Activated CD8-positive, alpha-beta T cell treated with anti-CD3 and anti-CD28 coated beads for 36 hours (primary cell): ENCODE results near the gene TMEM201. TPM values are rescaled to one million over a fixed set of nuclear protein-coding genes. Genes with fewer than 3 reads are reported as not detected.

Experiments used
- ATAC-seq: fragments of 200-7000 bp; cut with Tn5 transposase; one replicate; pipeline ENCODE4 v1.10.0; 2021; ENCODE audit warnings: mild to moderate bottlenecking, moderate library complexity
- CTCF ChIA-PET: fragments of 350-600 bp; sonication (Branson Sonifier 250); formaldehyde crosslinking; loops from one replicate; lab custom pipeline; 2021; ENCODE audit warnings: antibody characterized with exemption; lab: Charles Lee
- POLR2A ChIA-PET: fragments of 350-600 bp; sonication (Branson Sonifier 250); formaldehyde crosslinking; loops from one replicate; lab custom pipeline; 2021; ENCODE audit warnings: antibody characterized with exemption; lab: Charles Lee
- DNase-seq: peaks from one replicate; pipeline ENCODE4 v3.0.0-alpha.2; 2020
- H3K27ac Mint-ChIP-seq: one replicate; pipeline ENCODE4 v1.8.0; 2021; ENCODE audit warnings: mild to moderate bottlenecking, mixed read lengths
- H3K27me3 Mint-ChIP-seq: one replicate; pipeline ENCODE4 v1.8.0; 2021; ENCODE audit warnings: mixed read lengths
- H3K36me3 Mint-ChIP-seq: one replicate; pipeline ENCODE4 v1.8.0; 2021; ENCODE audit warnings: low read depth, mixed read lengths
- H3K4me1 Mint-ChIP-seq: one replicate; pipeline ENCODE4 v1.8.0; 2021; ENCODE audit warnings: low read depth, mixed read lengths
- H3K4me3 Mint-ChIP-seq: one replicate; pipeline ENCODE4 v1.8.0; 2021; ENCODE audit warnings: mild to moderate bottlenecking, moderate library complexity, mixed read lengths
- H3K9me3 Mint-ChIP-seq: one replicate; pipeline ENCODE4 v1.8.0; 2021; ENCODE audit warnings: mixed read lengths
- intact Hi-C: fragments of 100-400 bp; cut with micrococcal nuclease; formaldehyde crosslinking; loops from one replicate; pipeline ENCODE4 v1.10.0; 2022
- total RNA-seq, 2 experiments: library from RNA; stranded (reverse); gene quantifications; one replicate each; pipeline ENCODE4 v1.2.3, GENCODE V29; 2021
- TF ChIP-seq, protein P1 (sequence below): fragments of 200-600 bp; IDR thresholded peaks from one replicate; pipeline ENCODE4 v1.8.0; 2022; ENCODE audit warnings: antibody characterized with exemption, mild to moderate bottlenecking

The TMEM201 gene
- total RNA-seq, 2 experiments from 2014 or later, result 16.2 to 18.1 TPM

- Mint-ChIP-seq H3K4me1 (peaks cover 56% of the 10 kb centered on the region), H3K9me3 (peaks cover 3% of the 10 kb centered on the region), H3K36me3 (peaks cover 96% of the 10 kb centered on the region), H3K4me3 (peak overlapping the region; percentile 98), H3K27ac (peak overlapping the region; percentile 96), H3K27me3 (no peaks in the 10 kb centered on the region)
- no peak for DNase-seq
- ATAC-seq, result no peak
- intact Hi-C loops, result no loop called here
- ChIA-PET CTCF (interaction anchor here (1.1 to 1.8 kb wide), 5 partner anchors 8 to 19 kb away, joined by 3 to 8 read pairs (median 3); no protein-coding TSS in a partner anchor), POLR2A (interaction anchor here (11.2 to 17.1 kb wide), 2 partner anchors 8 to 20 kb away, joined by 120 to 335 read pairs; partner anchors contain the start of gene PIK3CD)
- TF ChIP-seq, protein P1, sequence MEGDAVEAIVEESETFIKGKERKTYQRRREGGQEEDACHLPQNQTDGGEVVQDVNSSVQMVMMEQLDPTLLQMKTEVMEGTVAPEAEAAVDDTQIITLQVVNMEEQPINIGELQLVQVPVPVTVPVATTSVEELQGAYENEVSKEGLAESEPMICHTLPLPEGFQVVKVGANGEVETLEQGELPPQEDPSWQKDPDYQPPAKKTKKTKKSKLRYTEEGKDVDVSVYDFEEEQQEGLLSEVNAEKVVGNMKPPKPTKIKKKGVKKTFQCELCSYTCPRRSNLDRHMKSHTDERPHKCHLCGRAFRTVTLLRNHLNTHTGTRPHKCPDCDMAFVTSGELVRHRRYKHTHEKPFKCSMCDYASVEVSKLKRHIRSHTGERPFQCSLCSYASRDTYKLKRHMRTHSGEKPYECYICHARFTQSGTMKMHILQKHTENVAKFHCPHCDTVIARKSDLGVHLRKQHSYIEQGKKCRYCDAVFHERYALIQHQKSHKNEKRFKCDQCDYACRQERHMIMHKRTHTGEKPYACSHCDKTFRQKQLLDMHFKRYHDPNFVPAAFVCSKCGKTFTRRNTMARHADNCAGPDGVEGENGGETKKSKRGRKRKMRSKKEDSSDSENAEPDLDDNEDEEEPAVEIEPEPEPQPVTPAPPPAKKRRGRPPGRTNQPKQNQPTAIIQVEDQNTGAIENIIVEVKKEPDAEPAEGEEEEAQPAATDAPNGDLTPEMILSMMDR, result no peak
These were observed 45.9 kb downstream of the TMEM201 start for GRCh38 chr1:9634582-9634981.

DNA sequence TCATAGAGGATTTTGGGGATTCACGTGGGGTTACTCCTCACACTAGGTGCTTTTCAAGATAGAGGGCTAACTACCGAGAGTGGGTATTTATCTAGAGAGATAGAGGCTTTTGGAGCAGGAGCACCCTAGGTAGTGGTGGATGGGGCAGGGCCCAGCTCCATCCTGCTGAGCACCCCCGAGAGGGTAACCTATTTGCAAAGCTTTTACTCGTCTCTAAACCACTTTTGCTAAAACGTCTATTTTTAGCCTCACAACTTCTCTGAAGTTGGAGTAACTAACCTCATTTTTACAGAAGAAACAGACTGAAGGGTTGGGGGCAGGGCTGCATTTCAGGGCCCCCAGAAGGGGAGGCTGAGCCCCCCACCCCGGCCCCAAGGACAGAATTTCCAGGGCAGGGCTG, 50.5 kb downstream of the TMEM201 start:
- CTCF ChIA-PET, result interaction anchor here (0.7 to 4.1 kb wide), 4 partner anchors 11 to 48 kb away, joined by 3 to 23 read pairs (median 3); partner anchors contain the start of gene PIK3CD
- no peaks in the 10 kb centered on the region for H3K27me3 Mint-ChIP-seq
- DNase-seq, result no peak
- H3K27ac Mint-ChIP-seq, result peak overlapping the region; percentile 65
- TF ChIP-seq, protein P1, result no peak
- peak; percentile 46 for ATAC-seq
- peaks cover 69% of the 10 kb centered on the region for H3K4me1 Mint-ChIP-seq
- intact Hi-C loops, result loop anchor here (1.0 kb wide), 1 partner anchor 9 kb away; no protein-coding TSS in a partner anchor
- peaks cover 79% of the 10 kb centered on the region for H3K36me3 Mint-ChIP-seq
- H3K4me3 Mint-ChIP-seq, result peak overlapping the region; percentile 41
- POLR2A ChIA-PET, result interaction anchor here (11.6 to 17.1 kb wide), 2 partner anchors 9 to 15 kb away, joined by 120 to 335 read pairs; partner anchors contain the start of gene PIK3CD
- H3K9me3 Mint-ChIP-seq, result peaks cover 3% of the 10 kb centered on the region

GRCh38 chr1:9643351-9644256, 54.9 kb downstream of the TMEM201 start:
- Mint-ChIP-seq H3K36me3 (peaks cover 44% of the 10 kb centered on the region), H3K9me3 (no peaks in the 10 kb centered on the region), H3K4me1 (peaks cover 66% of the 10 kb centered on the region), H3K4me3 (peak overlapping the region; percentile 6), H3K27ac (peak overlapping the region; percentile 68), H3K27me3 (no peaks in the 10 kb centered on the region)
- TF ChIP-seq, protein P1, result no peak
- ATAC-seq, result peak; percentile 58
- intact Hi-C loops, result no loop called here
- peak; percentile 72 for DNase-seq
- POLR2A ChIA-PET, result interaction anchor here (1.1 to 11.6 kb wide), 5 partner anchors 8 to 73 kb away, joined by 3 to 120 read pairs (median 9); partner anchors contain the start of gene PIK3CD
- CTCF ChIA-PET, result interaction anchor here (0.6 to 2.9 kb wide), 10 partner anchors 8 to 354 kb away, joined by 3 to 27 read pairs (median 4); partner anchors contain the start of gene PIK3CD

- TF ChIP-seq, protein P1, result no peak
- no peaks in the 10 kb centered on the region for H3K27me3 Mint-ChIP-seq
- H3K27ac Mint-ChIP-seq, result peak overlapping the region; percentile 51
- ATAC-seq (no peak), DNase-seq (no peak)
- no peaks in the 10 kb centered on the region for H3K9me3 Mint-ChIP-seq
- H3K4me3 Mint-ChIP-seq, result no peak overlapping the region
- intact Hi-C loops, result no loop called here
- peaks cover 67% of the 10 kb centered on the region for H3K4me1 Mint-ChIP-seq
- CTCF ChIA-PET, result interaction anchor here (1.4 to 2.0 kb wide), 2 partner anchors 8 to 11 kb away, joined by 3 to 5 read pairs; no protein-coding TSS in a partner anchor
- peaks cover 24% of the 10 kb centered on the region for H3K36me3 Mint-ChIP-seq
- POLR2A ChIA-PET, result interaction anchor here (0.7 to 11.6 kb wide), 3 partner anchors 8 to 1971 kb away, joined by 3 to 120 read pairs (median 4); no protein-coding TSS in a partner anchor
These were observed 57.3 kb downstream of the TMEM201 start for GRCh38 chr1:9646037-9646436.
